BE2C (cell line): ENCODE results near the gene DSCAM.

Source experiments
- DNase-seq: peaks from one replicate; pipeline ENCODE4 v3.0.0-alpha.2; 2020
- H3K27me3 ChIP-seq: fragments of 250-450 bp; sonication (Bioruptor Pico); 2 replicates; pipeline ENCODE4 v1.5.1; 2020; ENCODE audit warnings: mild to moderate bottlenecking
- H3K36me3 ChIP-seq: fragments of 250-450 bp; sonication (Bioruptor Pico); 2 replicates; pipeline ENCODE4 v1.5.1; 2020; ENCODE audit warnings: mild to moderate bottlenecking
- H3K4me1 ChIP-seq: fragments of 250-450 bp; sonication (Bioruptor Pico); 2 replicates; pipeline ENCODE4 v1.5.1; 2020
- H3K4me3 ChIP-seq: 2 replicates; pipeline ENCODE4 v1.5.1; 2011; ENCODE audit warnings: low read depth, low read length
- H3K9me3 ChIP-seq: fragments of 250-450 bp; sonication (Bioruptor Pico); 2 replicates; pipeline ENCODE4 v1.5.1; 2020
- TF ChIP-seq, protein P1 (sequence below): IDR thresholded peaks from 2 replicates; pipeline ENCODE4 v1.5.1; 2012; ENCODE audit warnings: mild to moderate bottlenecking, low read depth, low read length

The DSCAM gene

DNA sequence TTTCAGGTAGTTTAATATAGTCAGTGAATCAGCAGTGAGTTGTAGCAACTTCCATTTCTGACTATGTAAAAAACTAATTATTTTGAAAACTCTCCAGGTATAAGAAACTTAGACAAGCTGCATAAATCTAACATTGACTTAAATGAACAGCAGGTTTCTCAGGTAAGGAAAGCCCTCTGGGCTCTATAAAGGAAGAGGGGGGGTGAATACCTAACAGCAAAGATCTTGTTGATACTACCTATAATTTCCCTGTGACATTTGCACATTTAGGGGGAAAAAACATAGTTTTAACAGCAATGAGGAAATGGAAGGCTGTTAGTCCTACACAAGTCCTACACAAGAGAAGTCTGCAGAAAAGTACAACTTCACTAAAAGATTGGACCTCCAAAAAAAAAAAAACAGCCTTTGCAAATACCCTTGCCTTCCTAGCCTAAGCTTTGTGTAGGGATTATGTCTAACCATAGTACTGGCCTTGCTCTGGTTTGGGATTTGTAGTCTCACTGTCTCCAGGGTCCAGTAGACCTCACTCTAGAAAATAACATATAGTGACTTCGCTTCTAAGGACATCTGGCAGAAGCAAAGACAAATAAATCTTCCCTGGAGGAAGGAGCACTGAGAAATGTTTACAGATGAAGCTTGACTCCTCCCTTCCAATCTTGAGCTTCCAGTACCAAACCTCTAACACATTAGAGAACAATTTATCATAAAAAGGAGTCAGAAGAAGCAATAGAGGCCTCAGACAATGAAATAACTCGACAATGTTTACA lies 459.8 kb downstream of the DSCAM start:
- DNase-seq = no peak
- TF ChIP-seq, protein P1, sequence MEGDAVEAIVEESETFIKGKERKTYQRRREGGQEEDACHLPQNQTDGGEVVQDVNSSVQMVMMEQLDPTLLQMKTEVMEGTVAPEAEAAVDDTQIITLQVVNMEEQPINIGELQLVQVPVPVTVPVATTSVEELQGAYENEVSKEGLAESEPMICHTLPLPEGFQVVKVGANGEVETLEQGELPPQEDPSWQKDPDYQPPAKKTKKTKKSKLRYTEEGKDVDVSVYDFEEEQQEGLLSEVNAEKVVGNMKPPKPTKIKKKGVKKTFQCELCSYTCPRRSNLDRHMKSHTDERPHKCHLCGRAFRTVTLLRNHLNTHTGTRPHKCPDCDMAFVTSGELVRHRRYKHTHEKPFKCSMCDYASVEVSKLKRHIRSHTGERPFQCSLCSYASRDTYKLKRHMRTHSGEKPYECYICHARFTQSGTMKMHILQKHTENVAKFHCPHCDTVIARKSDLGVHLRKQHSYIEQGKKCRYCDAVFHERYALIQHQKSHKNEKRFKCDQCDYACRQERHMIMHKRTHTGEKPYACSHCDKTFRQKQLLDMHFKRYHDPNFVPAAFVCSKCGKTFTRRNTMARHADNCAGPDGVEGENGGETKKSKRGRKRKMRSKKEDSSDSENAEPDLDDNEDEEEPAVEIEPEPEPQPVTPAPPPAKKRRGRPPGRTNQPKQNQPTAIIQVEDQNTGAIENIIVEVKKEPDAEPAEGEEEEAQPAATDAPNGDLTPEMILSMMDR = no peak

DNA sequence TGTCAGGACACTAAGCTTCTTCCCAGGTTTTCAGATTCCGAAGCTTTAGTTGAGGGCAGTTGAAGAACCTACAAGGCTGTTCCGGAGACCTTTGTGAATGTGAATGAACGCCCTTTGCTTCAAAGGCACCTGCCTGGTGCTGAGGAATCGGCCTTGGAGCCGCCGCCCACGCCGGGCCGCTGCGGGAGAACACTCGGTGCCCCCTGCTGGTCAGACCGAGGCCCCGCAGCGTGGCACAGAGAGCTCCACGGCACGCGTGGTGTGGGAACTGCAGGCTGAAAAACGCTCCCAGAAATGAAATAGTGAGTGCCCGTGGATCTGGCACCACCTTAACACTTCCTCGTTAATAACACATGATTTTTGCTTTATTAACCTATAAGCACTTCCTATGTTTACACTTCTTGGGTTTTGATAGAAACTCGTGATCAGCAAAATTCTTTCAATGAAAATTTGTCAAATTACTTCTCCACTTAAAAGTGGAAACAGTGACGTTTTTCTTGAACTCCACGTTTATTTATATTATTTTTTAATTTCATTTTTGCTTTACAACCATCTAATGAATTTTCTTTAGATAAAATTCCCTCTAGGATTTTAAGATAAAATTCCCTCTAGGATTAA lies 460.6 kb downstream of the DSCAM start:
- Histone ChIP-seq H3K27me3 (no peaks in the 10 kb centered on the region), H3K4me1 (no peaks in the 10 kb centered on the region), H3K36me3 (no peaks in the 10 kb centered on the region), H3K9me3 (no peaks in the 10 kb centered on the region), H3K4me3 (no peak overlapping the region)
- TF ChIP-seq, protein P1 = peak; percentile 51
- DNase-seq = peak; percentile 37

More for the DNA sequence above, 459.8 kb downstream of the DSCAM start:
- Histone ChIP-seq H3K9me3 (no peaks in the 10 kb centered on the region), H3K27me3 (no peaks in the 10 kb centered on the region), H3K36me3 (no peaks in the 10 kb centered on the region), H3K4me3 (no peak overlapping the region), H3K4me1 (no peaks in the 10 kb centered on the region)

DNA sequence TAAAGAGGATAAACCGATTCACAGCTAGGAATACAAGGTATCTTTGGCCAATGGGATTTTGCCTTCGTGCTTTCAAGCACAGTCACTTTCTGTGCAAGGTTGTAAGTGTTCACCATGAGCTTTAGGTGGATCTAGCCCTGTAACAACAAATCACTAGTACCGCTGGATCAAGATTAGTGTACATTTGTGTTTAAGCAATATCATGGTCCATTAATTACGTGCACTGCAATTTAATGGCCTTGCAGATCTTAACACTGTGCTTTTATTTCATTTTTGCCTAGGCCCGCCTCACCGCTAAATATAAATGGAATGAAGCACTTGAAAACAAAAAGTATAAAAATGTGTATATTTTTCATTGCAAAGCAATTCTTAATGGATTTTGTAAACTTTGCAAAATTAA lies 461.1 kb downstream of the DSCAM start:
- TF ChIP-seq, protein P1 = no peak
- no peak for DNase-seq
- H3K27me3 ChIP-seq = no peaks in the 10 kb centered on the region
- no peaks in the 10 kb centered on the region for H3K36me3 ChIP-seq
- H3K4me1 ChIP-seq = no peaks in the 10 kb centered on the region
- H3K9me3 ChIP-seq = no peaks in the 10 kb centered on the region
- no peak overlapping the region for H3K4me3 ChIP-seq

DNA sequence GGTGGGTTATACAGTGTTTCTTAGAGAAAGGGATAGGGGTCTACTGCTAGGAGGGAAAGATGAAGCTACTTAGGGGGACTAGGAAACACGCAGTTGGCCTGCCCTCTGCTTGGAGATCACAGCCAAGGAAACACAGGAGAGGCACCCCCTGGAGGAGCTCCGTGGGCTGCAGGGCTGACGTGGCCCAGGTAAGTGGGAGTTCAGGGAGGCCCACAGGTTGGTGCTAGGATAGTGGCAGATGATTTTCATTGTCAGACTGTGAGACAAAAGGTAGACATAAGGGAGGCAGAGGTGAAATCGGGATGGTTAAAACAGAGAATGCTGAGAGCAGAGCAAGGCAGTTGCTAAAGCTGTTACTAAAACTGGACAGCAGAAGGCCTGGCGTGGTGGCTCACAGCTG lies 463.0 kb downstream of the DSCAM start:
- TF ChIP-seq, protein P1 = no peak
- Histone ChIP-seq H3K4me1 (no peaks in the 10 kb centered on the region), H3K4me3 (no peak overlapping the region), H3K9me3 (no peaks in the 10 kb centered on the region; the same call in 1 of the 2 replicates), H3K27me3 (no peaks in the 10 kb centered on the region), H3K36me3 (no peaks in the 10 kb centered on the region)
- DNase-seq = no peak

DNA sequence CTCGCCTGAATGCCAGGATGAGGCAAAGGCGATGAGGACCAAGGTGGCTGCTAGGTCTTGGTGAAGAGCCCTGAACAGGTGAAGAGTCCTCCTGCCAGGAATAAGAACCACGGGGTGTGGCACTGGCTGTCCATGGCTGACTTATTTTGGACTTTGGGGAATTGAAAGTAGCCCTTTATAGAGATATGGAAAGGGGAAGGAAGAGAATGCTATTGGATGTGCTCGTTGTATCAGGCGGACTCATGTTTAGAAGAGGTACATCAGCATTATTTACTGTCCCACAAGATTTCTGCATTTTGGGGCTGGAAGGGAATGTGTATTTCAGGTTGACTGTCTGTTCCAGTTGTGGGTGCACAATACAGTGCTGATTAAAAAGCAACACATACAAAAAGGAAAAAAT lies 465.8 kb downstream of the DSCAM start:
- no peak overlapping the region for H3K4me3 ChIP-seq
- H3K27me3 ChIP-seq = no peaks in the 10 kb centered on the region
- no peaks in the 10 kb centered on the region; the same call in 1 of the 2 replicates for H3K9me3 ChIP-seq
- TF ChIP-seq, protein P1 = no peak
- no peak for DNase-seq
- H3K4me1 ChIP-seq = no peaks in the 10 kb centered on the region
- no peaks in the 10 kb centered on the region for H3K36me3 ChIP-seq
